Trophoblast cell (in vitro differentiated cells and primary cell): Measurements from ENCODE around the gene MAN2B1.

Experiments
- DNase-seq, 2 donors: peaks; one replicate each; pipeline ENCODE4 v3.0.0-alpha.2; 2016
- H2AFZ ChIP-seq: 2 replicates; pipeline ENCODE4 v1.6.1; 2013; ENCODE audit warnings: low read length, moderate library complexity, mild to moderate bottlenecking; ENCODE audit not compliant: insufficient read depth, poor library complexity
- H2AK5ac ChIP-seq: 2 replicates; pipeline ENCODE4 v1.6.1; 2013; ENCODE audit warnings: mild to moderate bottlenecking, low read length
- H2BK120ac ChIP-seq: 2 replicates; pipeline ENCODE4 v1.6.1; 2013; ENCODE audit warnings: low read length, mild to moderate bottlenecking, moderate library complexity; ENCODE audit not compliant: insufficient read depth, poor library complexity
- H2BK12ac ChIP-seq: 2 replicates; pipeline ENCODE4 v1.6.1; 2013; ENCODE audit warnings: mild to moderate bottlenecking, low read length, moderate library complexity
- H2BK5ac ChIP-seq: 2 replicates; pipeline ENCODE4 v1.6.1; 2013; ENCODE audit warnings: low read length, low read depth, moderate library complexity, mild to moderate bottlenecking; ENCODE audit not compliant: poor library complexity
- H3K14ac ChIP-seq: 2 replicates; pipeline ENCODE4 v1.6.1; 2013; ENCODE audit warnings: mild to moderate bottlenecking, low read length
- H3K18ac ChIP-seq: 2 replicates; pipeline ENCODE4 v1.6.1; 2013; ENCODE audit warnings: mild to moderate bottlenecking, low read length
- H3K23ac ChIP-seq: 2 replicates; pipeline ENCODE4 v1.6.1; 2013; ENCODE audit warnings: low read length
- H3K27ac ChIP-seq: 2 replicates; pipeline ENCODE4 v1.5.1; 2013; ENCODE audit warnings: low read depth, mild to moderate bottlenecking, inconsistent platforms, low read length, moderate library complexity
- H3K27me3 ChIP-seq: 2 replicates; pipeline ENCODE4 v1.6.1; 2013; ENCODE audit warnings: inconsistent platforms, mild to moderate bottlenecking, low read length, moderate library complexity; ENCODE audit not compliant: insufficient read depth
- H3K36me3 ChIP-seq, 2 experiments: 1 replicate in 1 of 2; 2 replicates in 1 of 2; pipeline ENCODE4 v1.6.1; 2013; ENCODE audit warnings: low read length in 2 of 2, mild to moderate bottlenecking in 2 of 2, moderate library complexity in 1 of 2; ENCODE audit not compliant: insufficient read depth in 2 of 2, control insufficient read depth in 1 of 2
- H3K4ac ChIP-seq: 2 replicates; pipeline ENCODE4 v1.6.1; 2013; ENCODE audit warnings: low read depth, mild to moderate bottlenecking, low read length, moderate library complexity
- H3K4me1 ChIP-seq, 2 experiments: 1 replicate in 1 of 2; 2 replicates in 1 of 2; pipeline ENCODE4 v1.6.1; 2013; ENCODE audit warnings: low read length in 2 of 2, mild to moderate bottlenecking in 2 of 2, moderate library complexity in 1 of 2; ENCODE audit not compliant: insufficient read depth in 2 of 2, control insufficient read depth in 1 of 2
- H3K4me2 ChIP-seq: 2 replicates; pipeline ENCODE4 v1.6.1; 2013; ENCODE audit warnings: inconsistent platforms, mild to moderate bottlenecking, low read length, moderate library complexity
- H3K4me3 ChIP-seq: 2 replicates; pipeline ENCODE4 v1.5.1; 2013; ENCODE audit warnings: mild to moderate bottlenecking, low read depth, low read length, inconsistent platforms
- H3K79me1 ChIP-seq: one replicate; pipeline ENCODE4 v1.6.1; 2013; ENCODE audit warnings: low read length
- H3K79me2 ChIP-seq: 2 replicates; pipeline ENCODE4 v1.6.1; 2013; ENCODE audit warnings: low read length, mild to moderate bottlenecking; ENCODE audit not compliant: control insufficient read depth, insufficient read depth, poor library complexity
- H3K9ac ChIP-seq: 2 replicates; pipeline ENCODE4 v1.6.1; 2013; ENCODE audit warnings: mild to moderate bottlenecking, low read length
- H3K9me3 ChIP-seq: 2 replicates; pipeline ENCODE4 v1.6.1; 2013; ENCODE audit warnings: low read depth, mild to moderate bottlenecking, control low read depth, inconsistent platforms, low read length; ENCODE audit not compliant: insufficient read depth
- H4K12ac ChIP-seq: 2 replicates; pipeline ENCODE4 v1.6.1; 2013; ENCODE audit warnings: low read depth, mild to moderate bottlenecking, low read length, moderate library complexity
- H4K8ac ChIP-seq: 2 replicates; pipeline ENCODE4 v1.6.1; 2013; ENCODE audit warnings: low read depth, mild to moderate bottlenecking, low read length, moderate library complexity
- H4K91ac ChIP-seq: one replicate; pipeline ENCODE4 v1.6.1; 2013; ENCODE audit warnings: low read depth, mild to moderate bottlenecking, low read length, moderate library complexity
- WGBS: extraction: QIAGEN DNeasy Blood & Tissue Kit; methylation state at CpG from one replicate; pipeline ENCODE4 v1.1.7; 2013; ENCODE audit warnings: missing lambda C conversion rate; ENCODE audit not compliant: insufficient read length, insufficient coverage; ENCODE audit errors: extremely low coverage; 5-methylcytosine and 5-hydroxymethylcytosine counted together

The MAN2B1 gene

GRCh38 chr19:12660980-12661379 lies 5.6 kb downstream of the MAN2B1 start:
- no peak overlapping the region for H2BK120ac ChIP-seq
- H3K36me3 ChIP-seq: peaks cover 48 to 54% of the 10 kb centered on the region in 2 experiments
- H3K27ac ChIP-seq: no peak overlapping the region
- no peak overlapping the region for H4K8ac ChIP-seq
- peaks cover 3 to 5% of the 10 kb centered on the region in 2 experiments for H3K4me1 ChIP-seq
- no peak overlapping the region for H3K4me3 ChIP-seq
- H2AK5ac ChIP-seq: no peak overlapping the region
- H2AFZ ChIP-seq: no peak overlapping the region
- H3K79me2 ChIP-seq: no peaks in the 10 kb centered on the region
- H3K4me2 ChIP-seq: no peak overlapping the region
- no peak overlapping the region for H3K18ac ChIP-seq
- no peak for DNase-seq
- no peak overlapping the region for H3K14ac ChIP-seq
- H3K9me3 ChIP-seq: peaks cover 1% of the 10 kb centered on the region
- H4K12ac ChIP-seq: no peak overlapping the region
- H3K27me3 ChIP-seq: no peaks in the 10 kb centered on the region
- H3K9ac ChIP-seq: no peak overlapping the region
- H3K23ac ChIP-seq: no peak overlapping the region
- H2BK5ac ChIP-seq: no peak overlapping the region
- no peak overlapping the region for H4K91ac ChIP-seq
- WGBS: no CpG with 5 or more reads among the region's 12 CpGs
- no peak overlapping the region for H2BK12ac ChIP-seq
- H3K4ac ChIP-seq: no peak overlapping the region
- no peaks in the 10 kb centered on the region for H3K79me1 ChIP-seq

GRCh38 chr19:12657966-12658365 lies 8.6 kb downstream of the MAN2B1 start:
- Histone ChIP-seq H3K4me1 (no peaks in the 10 kb centered on the region), H3K18ac (no peak overlapping the region), H4K8ac (no peak overlapping the region), H2BK5ac (no peak overlapping the region), H2BK12ac (no peak overlapping the region), H3K4ac (no peak overlapping the region), H2BK120ac (no peak overlapping the region), H2AFZ (no peak overlapping the region), H4K91ac (no peak overlapping the region), H3K9me3 (peaks cover 1% of the 10 kb centered on the region), H3K4me2 (no peak overlapping the region), H3K23ac (no peak overlapping the region), H3K79me2 (no peaks in the 10 kb centered on the region), H2AK5ac (no peak overlapping the region), H3K36me3 (peaks cover 38 to 41% of the 10 kb centered on the region in 2 experiments), H3K4me3 (no peak overlapping the region), H4K12ac (no peak overlapping the region), H3K9ac (no peak overlapping the region), H3K27me3 (no peaks in the 10 kb centered on the region), H3K27ac (no peak overlapping the region), H3K14ac (no peak overlapping the region), H3K79me1 (no peaks in the 10 kb centered on the region)
- no peak for DNase-seq
- WGBS: no CpG with 5 or more reads among the region's 22 CpGs

- Histone ChIP-seq H2AFZ (no peak overlapping the region), H2BK5ac (no peak overlapping the region), H4K91ac (no peak overlapping the region), H4K8ac (no peak overlapping the region), H3K79me1 (no peaks in the 10 kb centered on the region), H3K23ac (no peak overlapping the region), H4K12ac (no peak overlapping the region), H3K18ac (no peak overlapping the region), H3K4ac (no peak overlapping the region), H3K9ac (no peak overlapping the region), H3K79me2 (no peaks in the 10 kb centered on the region), H3K4me3 (no peak overlapping the region), H2BK120ac (no peak overlapping the region), H3K4me1 (no peaks in the 10 kb centered on the region), H3K4me2 (no peak overlapping the region), H3K9me3 (peaks cover 1% of the 10 kb centered on the region), H2BK12ac (no peak overlapping the region), H3K14ac (no peak overlapping the region), H3K27ac (no peak overlapping the region), H2AK5ac (no peak overlapping the region), H3K27me3 (no peaks in the 10 kb centered on the region), H3K36me3 (peaks cover 39 to 44% of the 10 kb centered on the region in 2 experiments)
- DNase-seq: no peak
- no CpG with 5 or more reads among the region's 50 CpGs for WGBS
Measured at GRCh38 chr19:12656899-12657571, 9.5 kb downstream of the MAN2B1 start.

GRCh38 chr19:12655546-12655945 lies 11.0 kb downstream of the MAN2B1 start:
- Histone ChIP-seq H2BK120ac (no peak overlapping the region), H3K4me2 (no peak overlapping the region), H4K91ac (no peak overlapping the region), H2AFZ (no peak overlapping the region), H3K23ac (no peak overlapping the region), H2BK5ac (no peak overlapping the region), H3K9ac (no peak overlapping the region), H3K4ac (no peak overlapping the region), H3K36me3 (peaks cover 38 to 41% of the 10 kb centered on the region in 2 experiments), H2AK5ac (no peak overlapping the region), H4K12ac (no peak overlapping the region), H3K18ac (no peak overlapping the region), H2BK12ac (no peak overlapping the region), H3K9me3 (peaks cover 1% of the 10 kb centered on the region), H3K4me3 (no peak overlapping the region), H3K27me3 (no peaks in the 10 kb centered on the region), H3K79me2 (no peaks in the 10 kb centered on the region), H3K4me1 (no peaks in the 10 kb centered on the region), H3K27ac (no peak overlapping the region), H3K14ac (no peak overlapping the region), H3K79me1 (no peaks in the 10 kb centered on the region), H4K8ac (no peak overlapping the region)
- DNase-seq: no peak
- no CpG with 5 or more reads among the region's 8 CpGs for WGBS
